Vagina (tissue), 2 donors: ENCODE results near the gene PALM. TPM values are rescaled to one million over a fixed set of nuclear protein-coding genes. Genes with fewer than 3 reads are reported as not detected.
"Not testable (repeated sequence)": the region's sequence is repeated elsewhere in the genome, so short reads cannot be mapped to it uniquely, and the experiment has no call there.

Experiments
- DNase-seq, 2 donors: peaks; one replicate each; pipeline ENCODE4 v3.0.0-alpha.2; 2017; ENCODE audit errors: extremely low spot score in 2 of 2
- H3K27ac ChIP-seq: fragments of 200-600 bp; sonication (generic); one replicate; pipeline ENCODE4 v1.5.1; 2019
- H3K27me3 ChIP-seq: fragments of 200-600 bp; sonication (generic); one replicate; pipeline ENCODE4 v1.5.1; 2019
- H3K36me3 ChIP-seq, 2 donors: fragments of 200-600 bp; sonication (generic); one replicate each; pipeline ENCODE4 v1.5.1; 2017 to 2019
- H3K4me1 ChIP-seq: fragments of 200-600 bp; sonication (generic); one replicate; pipeline ENCODE4 v1.5.1; 2019
- H3K4me3 ChIP-seq, 2 donors: fragments of 200-600 bp; sonication (generic); 1 replicate in 1 of 2; 2 replicates in 1 of 2; pipeline ENCODE4 v1.5.1; 2016 to 2019
- H3K9me3 ChIP-seq: fragments of 200-600 bp; sonication (generic); one replicate; pipeline ENCODE4 v1.5.1; 2019
- POLR2A ChIP-seq, 2 donors: fragments of 450-650 bp; IDR thresholded peaks; one replicate each; pipeline ENCODE4 v1.6.1; 2017; ENCODE audit warnings: antibody characterized with exemption in 2 of 2, mild to moderate bottlenecking in 2 of 2, moderate library complexity in 2 of 2
- POLR2AphosphoS5 ChIP-seq, 2 donors: sonication (generic); formaldehyde crosslinking; IDR thresholded peaks; one replicate each; pipeline ENCODE4 v1.9.0; 2017; ENCODE audit warnings: antibody characterized with exemption in 2 of 2, mild to moderate bottlenecking in 2 of 2, low read depth in 1 of 2; ENCODE audit not compliant: insufficient read depth in 1 of 2
- intact Hi-C: fragments of 100-400 bp; cut with DNase I; formaldehyde crosslinking; loops from one replicate; pipeline ENCODE4 v1.15.1; 2023
- total RNA-seq: library from RNA; depleted of rRNA; stranded (reverse); fragments of >200 nt; gene quantifications from one replicate; pipeline ENCODE4 v1.2.3, GENCODE V29; 2016
- TF ChIP-seq, protein P1 (sequence below), 3 experiments: fragments of 450-650 bp in 2 of 3; fragments of 200-600 bp in 1 of 3; sonication (generic) in 1 of 3; IDR thresholded peaks; one replicate each; pipeline ENCODE4 v1.5.1; 2017 to 2019; ENCODE audit warnings: antibody characterized with exemption in 3 of 3, mild to moderate bottlenecking in 2 of 3, moderate library complexity in 2 of 3

Gene PALM
- total RNA-seq, 1 donor from 2014 or later = 40.0 TPM

DNA sequence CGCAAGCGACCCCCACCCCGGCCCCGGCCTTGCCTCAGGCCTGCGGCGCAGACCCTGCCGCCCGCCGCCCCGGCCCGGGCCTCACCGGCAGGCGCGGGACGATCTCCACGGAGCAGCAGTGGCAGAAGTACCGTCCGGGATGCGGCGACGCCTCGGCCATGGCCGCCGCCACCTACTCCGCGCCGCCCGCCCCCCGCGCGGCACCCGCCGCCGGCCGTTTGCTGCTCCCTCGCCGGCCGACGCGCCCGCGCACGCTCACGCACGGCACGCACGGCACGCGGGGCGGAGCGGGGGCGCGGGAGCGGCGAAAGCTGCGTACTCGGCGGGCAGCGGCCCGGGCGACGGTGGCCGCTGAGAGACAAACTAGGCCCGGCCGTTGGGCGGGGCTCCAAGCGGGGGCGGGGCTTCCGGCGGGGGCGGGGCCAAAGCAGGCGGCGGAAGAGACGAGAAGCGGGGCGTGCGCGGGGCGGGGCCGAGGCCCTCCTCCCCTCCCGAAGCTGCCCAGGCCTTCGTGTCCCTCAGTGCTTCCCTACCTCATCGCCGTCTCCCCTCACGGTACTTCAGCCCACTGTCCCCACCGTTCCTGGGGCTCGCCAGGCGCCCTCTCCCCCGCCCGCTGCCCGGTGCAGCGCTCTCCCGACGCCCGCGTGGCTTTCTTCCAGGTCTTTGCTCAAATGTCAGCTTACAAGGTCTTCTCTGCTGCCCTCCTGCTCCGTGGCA, 45.6 kb upstream of the PALM start, which contains the start of gene RNF126:
Gene RNF126 (minus strand): TSS at position 253 of the 720 bp plus-strand sequence. CDS start 93 bp downstream, at position 160.
- Histone ChIP-seq H3K27me3 (no peaks in the 10 kb centered on the region), H3K27ac (peak within 1 kb of the TSS; percentile 93), H3K36me3 (no peaks in the 10 kb centered on the region), H3K9me3 (no peaks in the 10 kb centered on the region), H3K4me1 (peaks cover 61% of the 10 kb centered on the region), H3K4me3 (peak within 1 kb of the TSS; percentile 66 to 74)
- intact Hi-C loops = no loop called here
- peak; percentile 28 to 91 for TF ChIP-seq POLR2AphosphoS5 (IDR thresholded peaks at IDR 0.05; ENCODE audit: insufficient read depth in 1 of 2, low read depth in 1 of 2)
- TF ChIP-seq, protein P1, sequence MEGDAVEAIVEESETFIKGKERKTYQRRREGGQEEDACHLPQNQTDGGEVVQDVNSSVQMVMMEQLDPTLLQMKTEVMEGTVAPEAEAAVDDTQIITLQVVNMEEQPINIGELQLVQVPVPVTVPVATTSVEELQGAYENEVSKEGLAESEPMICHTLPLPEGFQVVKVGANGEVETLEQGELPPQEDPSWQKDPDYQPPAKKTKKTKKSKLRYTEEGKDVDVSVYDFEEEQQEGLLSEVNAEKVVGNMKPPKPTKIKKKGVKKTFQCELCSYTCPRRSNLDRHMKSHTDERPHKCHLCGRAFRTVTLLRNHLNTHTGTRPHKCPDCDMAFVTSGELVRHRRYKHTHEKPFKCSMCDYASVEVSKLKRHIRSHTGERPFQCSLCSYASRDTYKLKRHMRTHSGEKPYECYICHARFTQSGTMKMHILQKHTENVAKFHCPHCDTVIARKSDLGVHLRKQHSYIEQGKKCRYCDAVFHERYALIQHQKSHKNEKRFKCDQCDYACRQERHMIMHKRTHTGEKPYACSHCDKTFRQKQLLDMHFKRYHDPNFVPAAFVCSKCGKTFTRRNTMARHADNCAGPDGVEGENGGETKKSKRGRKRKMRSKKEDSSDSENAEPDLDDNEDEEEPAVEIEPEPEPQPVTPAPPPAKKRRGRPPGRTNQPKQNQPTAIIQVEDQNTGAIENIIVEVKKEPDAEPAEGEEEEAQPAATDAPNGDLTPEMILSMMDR (IDR thresholded peaks at IDR 0.05) = no peak
- TF ChIP-seq POLR2A (IDR thresholded peaks at IDR 0.05) = peak in 1 of 2 donors; percentile 52
- DNase-seq = no peak

DNA sequence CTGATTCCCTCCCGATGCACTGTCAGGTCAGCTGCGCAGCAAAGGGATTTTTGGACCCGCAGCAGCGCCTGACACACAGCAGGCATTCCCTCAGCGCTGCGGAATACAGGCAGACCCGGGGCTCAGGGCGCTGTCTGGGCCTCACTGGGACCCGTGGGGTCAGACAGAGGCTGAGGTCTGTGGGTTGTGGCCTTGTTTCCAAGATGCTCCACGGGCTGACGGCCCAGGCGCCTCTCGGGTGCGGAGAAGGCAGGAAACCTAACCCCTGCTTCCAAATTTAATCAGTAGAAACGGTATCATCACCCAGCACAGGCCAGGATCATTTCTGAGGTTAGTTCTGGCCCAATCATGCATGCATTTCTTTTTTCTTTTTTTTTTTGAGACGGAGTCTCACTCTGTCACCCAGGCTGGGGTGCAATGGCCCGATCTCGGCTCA, 45.0 kb upstream of the PALM start:
- intact Hi-C loops = no loop called here
- Histone ChIP-seq H3K27me3 (no peaks in the 10 kb centered on the region), H3K4me1 (peaks cover 55% of the 10 kb centered on the region), H3K27ac (peak overlapping the region; percentile 93), H3K9me3 (no peaks in the 10 kb centered on the region), H3K36me3 (no peaks in the 10 kb centered on the region), H3K4me3 (peak overlapping the region; percentile 66 to 74)
- TF ChIP-seq, protein P1 (IDR thresholded peaks at IDR 0.05) = no peak
- peak in 1 of 2 donors; percentile 69 for TF ChIP-seq POLR2AphosphoS5 (IDR thresholded peaks at IDR 0.05; ENCODE audit: insufficient read depth in 1 of 2, low read depth in 1 of 2)
- no peak for DNase-seq

DNA sequence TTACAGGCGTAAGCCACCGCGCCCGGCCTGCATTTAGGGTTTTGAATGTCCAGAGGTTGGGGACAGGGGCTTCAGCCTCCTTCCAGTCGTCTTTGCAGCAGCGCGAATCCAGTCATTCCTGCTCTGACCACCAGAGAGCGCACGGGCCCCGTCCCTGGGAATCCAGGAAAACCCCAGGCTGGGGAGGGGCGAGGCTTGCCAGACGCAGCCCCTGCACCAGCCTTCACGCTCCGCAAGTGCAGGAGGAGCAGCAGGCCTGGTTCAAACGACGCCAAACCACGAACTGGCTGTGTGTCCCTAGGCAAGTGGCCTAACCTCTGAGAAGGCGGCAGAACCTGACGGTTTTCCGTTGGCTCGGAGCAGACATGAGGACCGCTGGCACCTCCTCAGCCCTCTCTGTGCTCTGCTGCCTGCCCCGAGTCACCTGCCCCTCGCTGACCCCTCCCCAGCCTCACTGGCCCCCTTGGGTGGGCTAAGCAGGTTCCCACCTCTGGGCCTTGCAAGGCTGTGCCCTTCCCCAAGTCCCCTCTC, 43.8 kb upstream of the PALM start:
- intact Hi-C loops = loop anchor here (5.0 kb wide), 1 partner anchor 67 kb away; no protein-coding TSS in a partner anchor
- Histone ChIP-seq H3K27ac (no peak overlapping the region), H3K27me3 (no peaks in the 10 kb centered on the region), H3K4me1 (peaks cover 42% of the 10 kb centered on the region), H3K4me3 (peak overlapping the region in 1 of 2 donors; percentile 35), H3K36me3 (no peaks in the 10 kb centered on the region), H3K9me3 (no peaks in the 10 kb centered on the region)
- peak in 1 of 2 donors; percentile 45 for TF ChIP-seq POLR2AphosphoS5 (IDR thresholded peaks at IDR 0.05; ENCODE audit: insufficient read depth in 1 of 2, low read depth in 1 of 2)
- TF ChIP-seq POLR2A (IDR thresholded peaks at IDR 0.05) = no peak
- TF ChIP-seq, protein P1 (IDR thresholded peaks at IDR 0.05) = peak; percentile 96
- no peak for DNase-seq

DNA sequence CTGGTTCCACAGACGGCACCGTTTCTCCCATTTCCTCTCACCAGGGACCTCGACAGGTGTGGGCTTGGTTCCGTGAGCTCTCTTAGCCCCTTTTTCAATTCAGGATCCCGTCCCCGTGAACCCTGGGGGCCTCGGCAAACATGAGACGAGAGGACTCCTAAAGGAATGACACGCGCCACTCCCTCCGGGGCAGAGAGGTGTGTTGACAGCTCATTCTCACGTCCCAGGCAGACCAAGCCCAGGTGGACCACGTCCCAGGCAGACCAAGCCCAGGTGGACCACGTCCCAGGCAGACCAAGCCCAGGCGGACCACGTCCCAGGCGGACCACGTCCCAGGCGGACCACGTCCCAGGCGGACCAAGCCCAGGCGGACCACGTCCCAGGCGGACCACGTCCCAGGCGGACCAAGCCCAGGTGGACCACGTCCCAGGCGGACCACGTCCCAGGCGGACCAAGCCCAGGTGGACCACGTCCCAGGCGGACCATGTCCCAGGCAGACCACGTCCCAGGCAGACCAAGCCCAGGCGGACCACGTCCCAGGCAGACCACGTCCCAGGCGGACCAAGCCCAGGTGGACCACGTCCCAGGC, 41.7 kb upstream of the PALM start:
- intact Hi-C loops = loop anchor here (5.0 kb wide), 1 partner anchor 65 kb away; no protein-coding TSS in a partner anchor
- not testable (repeated sequence) for H3K27ac ChIP-seq

DNA sequence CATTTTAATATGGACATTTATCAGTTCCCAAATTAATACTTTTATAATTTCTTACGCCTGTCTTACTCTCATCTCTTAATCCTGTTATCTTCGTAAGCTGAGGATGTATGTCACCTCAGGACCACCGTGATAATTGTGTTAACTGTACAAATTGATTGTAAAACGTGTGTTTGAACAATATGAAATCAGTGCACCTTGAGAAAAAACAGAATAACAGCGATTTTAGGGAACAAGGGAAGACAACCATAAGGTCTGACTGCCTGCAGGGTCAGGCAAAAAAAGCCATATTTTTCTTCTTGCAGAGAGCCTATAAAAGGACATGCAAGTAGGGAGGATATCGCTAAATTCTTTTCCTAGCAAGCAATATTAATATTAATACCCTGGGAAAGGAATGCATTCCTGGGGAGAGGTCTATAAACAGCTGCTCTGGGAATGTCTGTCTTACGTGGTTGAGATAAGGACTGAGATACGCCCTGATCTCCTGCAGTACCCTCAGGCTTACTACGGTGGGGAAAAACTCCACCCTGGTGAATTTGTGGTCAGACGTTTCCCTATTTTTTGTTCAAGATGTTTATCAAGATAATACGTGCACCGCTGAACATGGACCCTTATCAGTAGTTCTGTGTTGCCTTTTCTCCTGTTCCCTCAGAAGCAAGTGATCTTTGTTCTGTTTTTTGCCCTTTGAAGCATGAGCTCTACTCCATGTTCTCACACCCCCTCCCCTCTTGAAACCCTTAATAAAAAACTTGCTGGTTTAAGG, 39.9 kb upstream of the PALM start:
- H3K4me3 ChIP-seq, DNase-seq, H3K27ac ChIP-seq, H3K9me3 ChIP-seq, H3K36me3 ChIP-seq, H3K27me3 ChIP-seq: not testable (repeated sequence)
- intact Hi-C loops = loop anchor here (5.0 kb wide), 1 partner anchor 63 kb away; no protein-coding TSS in a partner anchor
- H3K4me1 ChIP-seq = peaks cover 14% of the 10 kb centered on the region

More for the DNA sequence above, 41.7 kb upstream of the PALM start:
- H3K4me3 ChIP-seq, H3K9me3 ChIP-seq, H3K36me3 ChIP-seq, DNase-seq, H3K27me3 ChIP-seq: not testable (repeated sequence)
- H3K4me1 ChIP-seq = peaks cover 21% of the 10 kb centered on the region
